ENCODE results near the gene MED13L.
A peak's percentile ranks its signal among the peaks of the same experiment; 100 is the strongest.

MED13L gene

GRCh38 chr12:116087399-116087798 is 190.1 kb downstream of the MED13L start:
- peaks cover 17 to 19% of the 10 kb centered on the region in 2 experiments for H3K4me1 ChIP-seq (ENCODE audit: control insufficient read depth in 1 of 2, insufficient read depth in 1 of 2, low read depth in 1 of 2, low read length in 1 of 2)
- no peaks in the 10 kb centered on the region for H3K27me3 ChIP-seq
- no peak for TF ChIP-seq CTCF (IDR thresholded peaks at IDR 0.05)
- no peak overlapping the region for H3K4me3 ChIP-seq (ENCODE audit: low read depth in 1 of 2, low read length in 1 of 2)
- H3K27ac ChIP-seq, result peak overlapping the region; percentile 69
- peaks cover 10% of the 10 kb centered on the region for H3K36me3 ChIP-seq
- H3K9me3 ChIP-seq, result no peaks in the 10 kb centered on the region

DNA sequence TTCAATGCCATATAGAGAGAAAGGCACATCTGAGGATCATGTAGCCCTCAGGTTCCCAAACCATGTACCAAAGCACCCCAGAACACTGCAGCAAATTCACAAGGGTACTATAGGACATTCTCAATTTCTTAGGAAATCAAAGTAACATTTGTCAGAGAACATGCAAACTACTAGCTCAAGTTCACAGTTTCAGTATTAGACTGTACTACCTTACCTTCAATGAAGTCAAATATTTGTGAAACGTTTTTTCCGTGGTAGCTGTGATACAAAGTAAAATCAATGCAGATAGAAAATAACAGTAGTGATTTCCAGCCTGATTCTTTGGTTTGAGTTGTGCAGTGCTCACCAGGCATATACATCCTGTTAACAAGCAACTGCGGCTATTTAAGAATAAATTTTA is 197.1 kb downstream of the MED13L start:
- no peaks in the 10 kb centered on the region for H3K27me3 ChIP-seq
- H3K36me3 ChIP-seq, result peaks cover 5% of the 10 kb centered on the region
- H3K27ac ChIP-seq, result no peak overlapping the region
- H3K4me1 ChIP-seq (ENCODE audit: control insufficient read depth in 1 of 2, insufficient read depth in 1 of 2, low read depth in 1 of 2, low read length in 1 of 2), result no peaks in the 10 kb centered on the region
- H3K9me3 ChIP-seq, result no peaks in the 10 kb centered on the region
- no peak overlapping the region for H3K4me3 ChIP-seq (ENCODE audit: low read depth in 1 of 2, low read length in 1 of 2)
- no peak for TF ChIP-seq CTCF (IDR thresholded peaks at IDR 0.05)

DNA sequence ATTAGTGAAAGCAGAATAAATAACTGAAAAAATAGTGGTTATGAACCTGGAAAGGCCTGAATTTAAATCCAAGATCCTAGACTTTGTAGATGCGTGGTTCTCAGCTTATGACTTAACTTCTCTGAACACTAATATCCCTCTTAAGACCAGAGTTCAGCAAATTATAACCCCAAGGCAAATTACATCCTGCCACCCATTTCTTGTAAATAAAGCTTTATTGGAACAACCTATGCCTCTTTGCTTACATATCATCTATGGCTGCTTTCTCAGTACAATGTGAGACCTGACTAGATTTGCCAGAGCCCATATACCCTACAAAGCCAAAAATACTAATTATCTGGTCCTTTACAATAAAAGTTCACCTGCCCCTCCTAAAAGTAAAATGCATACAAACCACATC is 199.1 kb downstream of the MED13L start:
- no peak for TF ChIP-seq CTCF (IDR thresholded peaks at IDR 0.05)
- Histone ChIP-seq H3K27ac (no peak overlapping the region), H3K27me3 (no peaks in the 10 kb centered on the region), H3K36me3 (no peaks in the 10 kb centered on the region), H3K4me3 (ENCODE audit: low read depth in 1 of 2, low read length in 1 of 2) (no peak overlapping the region), H3K4me1 (ENCODE audit: control insufficient read depth in 1 of 2, insufficient read depth in 1 of 2, low read depth in 1 of 2, low read length in 1 of 2) (peaks cover 2 to 3% of the 10 kb centered on the region in 2 experiments), H3K9me3 (no peaks in the 10 kb centered on the region)

- Histone ChIP-seq H3K4me3 (ENCODE audit: low read depth in 1 of 2, low read length in 1 of 2) (no peak overlapping the region), H3K27ac (no peak overlapping the region), H3K36me3 (no peaks in the 10 kb centered on the region), H3K9me3 (no peaks in the 10 kb centered on the region), H3K4me1 (ENCODE audit: control insufficient read depth in 1 of 2, insufficient read depth in 1 of 2, low read depth in 1 of 2, low read length in 1 of 2) (peaks cover 11 to 12% of the 10 kb centered on the region in 2 experiments), H3K27me3 (no peaks in the 10 kb centered on the region)
- TF ChIP-seq CTCF (IDR thresholded peaks at IDR 0.05), result no peak
These were observed 200.1 kb downstream of the MED13L start for GRCh38 chr12:116077431-116077830.

GRCh38 chr12:116076399-116076798 is 201.1 kb downstream of the MED13L start:
- Histone ChIP-seq H3K27me3 (no peaks in the 10 kb centered on the region), H3K9me3 (no peaks in the 10 kb centered on the region), H3K4me1 (ENCODE audit: control insufficient read depth in 1 of 2, insufficient read depth in 1 of 2, low read depth in 1 of 2, low read length in 1 of 2) (peaks cover 22% of the 10 kb centered on the region in 2 experiments), H3K4me3 (ENCODE audit: low read depth in 1 of 2, low read length in 1 of 2) (no peak overlapping the region), H3K36me3 (no peaks in the 10 kb centered on the region), H3K27ac (no peak overlapping the region)
- no peak for TF ChIP-seq CTCF (IDR thresholded peaks at IDR 0.05)

DNA sequence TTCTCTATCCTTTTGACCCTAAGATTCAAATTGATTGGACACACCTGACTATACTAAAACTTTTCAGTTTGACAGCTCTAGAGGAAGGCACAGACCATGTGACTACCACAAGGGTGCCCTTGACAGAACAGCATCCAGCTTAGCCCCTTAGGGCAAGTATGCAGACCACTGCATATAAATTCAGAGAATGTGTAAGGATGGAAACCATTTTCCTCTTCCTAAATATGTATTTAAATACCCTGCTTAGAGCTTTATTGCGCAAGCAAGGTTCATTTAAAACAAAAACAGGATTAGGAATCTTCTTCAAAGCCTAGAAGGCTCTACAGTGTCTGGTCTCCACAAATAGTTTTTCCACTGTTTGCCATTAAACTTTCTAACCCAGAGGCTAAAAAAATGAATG is 202.8 kb downstream of the MED13L start:
- peak overlapping the region; percentile 71 for H3K27ac ChIP-seq
- no peak for TF ChIP-seq CTCF (IDR thresholded peaks at IDR 0.05)

More for the DNA sequence above, 202.8 kb downstream of the MED13L start:
- H3K27me3 ChIP-seq, result no peaks in the 10 kb centered on the region
- no peak overlapping the region for H3K4me3 ChIP-seq (ENCODE audit: low read depth in 1 of 2, low read length in 1 of 2)
- H3K9me3 ChIP-seq, result no peaks in the 10 kb centered on the region
- no peaks in the 10 kb centered on the region for H3K36me3 ChIP-seq
- peaks cover 31% of the 10 kb centered on the region in 2 experiments for H3K4me1 ChIP-seq (ENCODE audit: control insufficient read depth in 1 of 2, insufficient read depth in 1 of 2, low read depth in 1 of 2, low read length in 1 of 2)
